Activated CD4-positive, alpha-beta memory T cell treated with anti-CD3 and anti-CD28 coated beads, Interleukin-2, amount 10 ng/mL, durations not matched to agents 7 days and 5 days (primary cell): ENCODE results near the gene ZNF212. TPM values are rescaled to one million over a fixed set of nuclear protein-coding genes. Genes with fewer than 3 reads are reported as not detected.
A peak's percentile ranks its signal among the peaks of the same experiment; 100 is the strongest.

Source experiments
- CTCF ChIA-PET: fragments of 350-600 bp; sonication (Branson Sonifier 250); formaldehyde crosslinking; loops from one replicate; lab custom pipeline; 2021; ENCODE audit warnings: antibody characterized with exemption, inconsistent platforms; lab: Charles Lee
- POLR2A ChIA-PET: fragments of 350-600 bp; sonication (Branson Sonifier 250); formaldehyde crosslinking; loops from one replicate; lab custom pipeline; 2021; ENCODE audit warnings: antibody characterized with exemption; lab: Charles Lee
- DNase-seq: peaks from one replicate; pipeline ENCODE4 v3.0.0-alpha.2; 2020
- H3K27ac Mint-ChIP-seq: one replicate; pipeline ENCODE4 v1.8.0; 2021; ENCODE audit warnings: mild to moderate bottlenecking, mixed read lengths
- H3K27me3 Mint-ChIP-seq: one replicate; pipeline ENCODE4 v1.8.0; 2021; ENCODE audit warnings: mixed read lengths
- H3K36me3 Mint-ChIP-seq: one replicate; pipeline ENCODE4 v1.8.0; 2021; ENCODE audit warnings: low read depth, mixed read lengths
- H3K4me1 Mint-ChIP-seq: one replicate; pipeline ENCODE4 v1.8.0; 2021; ENCODE audit warnings: mixed read lengths
- H3K4me3 Mint-ChIP-seq: one replicate; pipeline ENCODE4 v1.8.0; 2021; ENCODE audit warnings: mild to moderate bottlenecking, mixed read lengths
- H3K9me3 Mint-ChIP-seq: one replicate; pipeline ENCODE4 v1.8.0; 2021; ENCODE audit warnings: mixed read lengths
- total RNA-seq, 2 experiments: library from RNA; stranded (reverse); gene quantifications; one replicate each; pipeline ENCODE4 v1.2.3, GENCODE V29; 2021

ZNF212 gene
- 10 to 100 TPM; 13.5 to 14.5 TPM for total RNA-seq

- Mint-ChIP-seq H3K4me1 (peaks cover 41% of the 10 kb centered on the region), H3K4me3 (peak within 1 kb of the TSS; percentile 87), H3K36me3 (peaks cover 7% of the 10 kb centered on the region), H3K27me3 (no peaks in the 10 kb centered on the region), H3K27ac (peak within 1 kb of the TSS; percentile 80), H3K9me3 (peaks cover 2% of the 10 kb centered on the region)
- POLR2A ChIA-PET = interaction anchor here (0.6 to 1.8 kb wide), 6 partner anchors 10 to 381 kb away, joined by 3 to 9 read pairs (median 4); partner anchors contain the start of gene ZNF282
- DNase-seq = peak; percentile 90
- CTCF ChIA-PET = interaction anchor here (0.9 to 1.7 kb wide), 6 partner anchors 22 to 234 kb away, joined by 3 to 6 read pairs (median 4); partner anchors contain the start of genes ZNF398 and ZNF783
Measured at GRCh38 chr7:149239345-149240143, at the start of gene ZNF212. TSS of gene ZNF212 (plus strand) at chr7:149239651. CDS start at chr7:149239779, 128 bp downstream.

- peaks cover 24% of the 10 kb centered on the region for H3K4me1 Mint-ChIP-seq
- DNase-seq = no peak
- peak overlapping the region; percentile 82 for H3K27ac Mint-ChIP-seq
- H3K36me3 Mint-ChIP-seq = peaks cover 7% of the 10 kb centered on the region
- ChIA-PET POLR2A (interaction anchor here (0.8 to 1.9 kb wide), 3 partner anchors 11 to 70 kb away, joined by 3 to 7 read pairs (median 3); partner anchors contain the start of gene ZNF783), CTCF (no interaction called here)
- H3K4me3 Mint-ChIP-seq = peak overlapping the region; percentile 72
- H3K27me3 Mint-ChIP-seq = no peaks in the 10 kb centered on the region
- H3K9me3 Mint-ChIP-seq = no peaks in the 10 kb centered on the region
Measured at GRCh38 chr7:149191851-149192250, 47.6 kb upstream of the ZNF212 start.

- Mint-ChIP-seq H3K4me1 (peaks cover 53% of the 10 kb centered on the region), H3K27me3 (no peaks in the 10 kb centered on the region), H3K36me3 (peaks cover 35% of the 10 kb centered on the region), H3K4me3 (peak overlapping the region; percentile 83), H3K9me3 (no peaks in the 10 kb centered on the region), H3K27ac (peak overlapping the region; percentile 7)
- ChIA-PET POLR2A (interaction anchor here (0.5 to 4.2 kb wide), 15 partner anchors 9 to 430 kb away, joined by 3 to 45 read pairs (median 6); partner anchors contain the start of genes ZNF212, ZNF398, ZNF425 and ZNF783), CTCF (interaction anchor here (0.7 to 2.1 kb wide), 22 partner anchors 8 to 430 kb away, joined by 3 to 27 read pairs (median 4); partner anchors contain the start of genes ZNF398, ZNF425 and ZNF783)
- no peak for DNase-seq
Measured at GRCh38 chr7:149194799-149195179, 44.7 kb upstream of the ZNF212 start.

DNA sequence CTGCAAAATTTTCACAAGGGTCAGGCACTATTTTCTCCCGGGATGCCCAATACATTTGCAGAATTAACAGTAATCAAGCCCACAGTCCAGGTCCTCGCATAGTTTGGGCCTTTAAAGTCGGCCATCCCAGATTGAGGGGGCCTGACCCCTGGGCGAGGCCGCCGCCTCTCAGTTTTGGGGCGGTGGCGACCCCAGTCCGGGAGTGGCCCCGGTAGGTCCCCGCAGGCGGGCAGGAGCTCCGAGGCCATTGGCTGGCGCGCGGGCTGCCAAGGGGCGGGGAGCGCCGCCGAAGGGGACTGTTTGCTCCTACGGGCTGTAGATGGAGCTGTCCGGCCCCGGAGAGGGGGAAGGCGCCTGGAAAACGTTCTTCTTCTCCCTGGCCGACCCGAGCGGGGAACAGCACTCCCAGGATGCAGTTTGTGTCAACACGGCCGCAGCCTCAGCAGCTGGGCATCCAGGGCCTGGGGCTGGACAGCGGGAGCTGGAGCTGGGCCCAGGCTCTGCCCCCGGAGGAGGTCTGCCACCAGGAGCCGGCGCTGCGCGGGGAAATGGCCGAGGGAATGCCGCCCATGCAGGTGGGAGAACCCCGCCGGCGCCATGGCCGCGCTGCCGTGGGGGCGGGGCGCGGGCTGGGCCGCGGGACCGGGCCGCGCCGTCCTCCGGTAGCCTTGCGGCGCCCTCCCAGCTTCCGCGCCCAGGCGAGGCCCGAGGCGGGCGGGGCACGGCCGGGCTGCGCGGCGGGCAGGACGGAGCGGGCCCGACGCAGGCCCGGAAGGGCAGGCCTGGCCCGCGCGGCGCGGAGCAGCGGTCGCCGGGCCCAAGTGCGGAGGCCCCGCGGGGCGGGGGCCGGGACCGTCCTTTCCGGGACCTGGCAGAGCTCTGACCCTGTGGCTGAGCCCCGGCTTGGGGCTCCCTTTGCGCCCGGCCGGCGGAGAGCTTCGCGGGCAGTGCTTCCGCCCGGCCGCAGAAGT lies 44.0 kb upstream of the ZNF212 start, which contains the start of gene ZNF282:
ZNF282 (plus strand) TSS at position 367 of the 971 bp plus-strand sequence; CDS start at position 411, 44 bp downstream.
- Mint-ChIP-seq H3K4me1 (peaks cover 57% of the 10 kb centered on the region), H3K9me3 (no peaks in the 10 kb centered on the region), H3K27me3 (no peaks in the 10 kb centered on the region), H3K27ac (peak within 1 kb of the TSS; percentile 94), H3K36me3 (peaks cover 41% of the 10 kb centered on the region), H3K4me3 (peak within 1 kb of the TSS; percentile 96)
- POLR2A ChIA-PET = interaction anchor here (0.5 to 4.2 kb wide), 22 partner anchors 8 to 676 kb away, joined by 3 to 45 read pairs (median 4); partner anchors contain the start of genes ZNF212, ZNF398, ZNF425 and ZNF783
- DNase-seq = peak; percentile 81
- CTCF ChIA-PET = interaction anchor here (0.7 to 2.1 kb wide), 25 partner anchors 9 to 429 kb away, joined by 3 to 27 read pairs (median 4); partner anchors contain the start of genes ZNF398, ZNF425 and ZNF783

- Mint-ChIP-seq H3K4me1 (peaks cover 57% of the 10 kb centered on the region), H3K4me3 (peak overlapping the region; percentile 96), H3K27ac (peak overlapping the region; percentile 94), H3K9me3 (no peaks in the 10 kb centered on the region), H3K36me3 (peaks cover 47% of the 10 kb centered on the region), H3K27me3 (no peaks in the 10 kb centered on the region)
- no peak for DNase-seq
- ChIA-PET CTCF (interaction anchor here (0.8 to 2.1 kb wide), 13 partner anchors 8 to 226 kb away, joined by 3 to 27 read pairs (median 6); partner anchors contain the start of genes ZNF398, ZNF425 and ZNF783), POLR2A (interaction anchor here (0.7 to 4.2 kb wide), 18 partner anchors 8 to 675 kb away, joined by 3 to 45 read pairs (median 5); partner anchors contain the start of genes ZNF212, ZNF398, ZNF425 and ZNF783)
Measured at GRCh38 chr7:149196151-149196704, 43.2 kb upstream of the ZNF212 start.

GRCh38 chr7:149196705-149197171 lies 42.7 kb upstream of the ZNF212 start:
- H3K9me3 Mint-ChIP-seq = no peaks in the 10 kb centered on the region
- ChIA-PET POLR2A (interaction anchor here (1.0 to 4.2 kb wide), 7 partner anchors 14 to 214 kb away, joined by 3 to 45 read pairs (median 12); partner anchors contain the start of genes ZNF398, ZNF425 and ZNF783), CTCF (interaction anchor here (2.1 kb wide), 1 partner anchor 10 kb away, joined by 13 read pairs; no protein-coding TSS in a partner anchor)
- H3K27me3 Mint-ChIP-seq = no peaks in the 10 kb centered on the region
- DNase-seq = peak; percentile 30
- peaks cover 51% of the 10 kb centered on the region for H3K36me3 Mint-ChIP-seq
- H3K4me1 Mint-ChIP-seq = peaks cover 57% of the 10 kb centered on the region
- H3K4me3 Mint-ChIP-seq = peak overlapping the region; percentile 96
- H3K27ac Mint-ChIP-seq = peak overlapping the region; percentile 94

- H3K27me3 Mint-ChIP-seq = no peaks in the 10 kb centered on the region
- peaks cover 60% of the 10 kb centered on the region for H3K4me1 Mint-ChIP-seq
- peaks cover 56% of the 10 kb centered on the region for H3K36me3 Mint-ChIP-seq
- ChIA-PET CTCF (no interaction called here), POLR2A (interaction anchor here (1.1 to 4.2 kb wide), 4 partner anchors 13 to 71 kb away, joined by 3 to 45 read pairs (median 18); partner anchors contain the start of genes ZNF398 and ZNF425)
- peak overlapping the region; percentile 94 for H3K27ac Mint-ChIP-seq
- H3K4me3 Mint-ChIP-seq = peak overlapping the region; percentile 96
- no peaks in the 10 kb centered on the region for H3K9me3 Mint-ChIP-seq
- DNase-seq = no peak
Measured at GRCh38 chr7:149197675-149198074, 41.8 kb upstream of the ZNF212 start.

DNA sequence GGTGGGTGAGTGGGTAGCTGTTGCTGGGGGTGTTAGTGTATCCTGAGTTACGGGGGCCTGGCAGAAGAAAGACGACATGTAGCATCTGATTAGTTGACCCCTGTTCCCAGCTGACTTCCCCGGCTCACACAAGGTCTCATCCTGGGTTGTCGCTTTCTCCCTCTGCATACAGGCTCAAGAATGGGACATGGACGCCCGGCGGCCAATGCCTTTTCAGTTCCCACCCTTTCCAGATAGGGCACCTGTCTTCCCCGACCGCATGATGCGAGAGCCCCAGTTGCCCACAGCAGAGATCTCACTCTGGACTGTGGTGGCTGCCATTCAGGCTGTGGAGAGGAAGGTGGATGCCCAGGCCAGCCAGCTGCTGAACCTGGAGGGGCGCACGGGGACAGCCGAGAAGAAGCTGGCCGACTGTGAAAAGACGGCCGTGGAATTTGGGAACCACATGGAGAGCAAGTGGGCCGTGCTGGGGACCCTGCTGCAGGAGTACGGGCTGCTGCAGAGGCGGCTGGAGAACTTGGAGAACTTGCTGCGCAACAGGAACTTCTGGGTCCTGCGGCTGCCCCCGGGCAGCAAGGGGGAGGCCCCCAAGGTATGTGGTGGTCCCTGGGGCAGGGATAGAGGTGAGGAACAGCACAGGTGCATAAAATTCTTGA lies 41.2 kb upstream of the ZNF212 start:
- peak overlapping the region; percentile 94 for H3K27ac Mint-ChIP-seq
- H3K27me3 Mint-ChIP-seq = no peaks in the 10 kb centered on the region
- DNase-seq = no peak
- peaks cover 62% of the 10 kb centered on the region for H3K36me3 Mint-ChIP-seq
- H3K4me1 Mint-ChIP-seq = peaks cover 65% of the 10 kb centered on the region
- H3K4me3 Mint-ChIP-seq = peak overlapping the region; percentile 96
- ChIA-PET POLR2A (interaction anchor here (1.1 to 4.2 kb wide), 3 partner anchors 50 to 72 kb away, joined by 3 to 45 read pairs (median 4); partner anchors contain the start of genes ZNF398 and ZNF425), CTCF (no interaction called here)
- H3K9me3 Mint-ChIP-seq = no peaks in the 10 kb centered on the region

DNA sequence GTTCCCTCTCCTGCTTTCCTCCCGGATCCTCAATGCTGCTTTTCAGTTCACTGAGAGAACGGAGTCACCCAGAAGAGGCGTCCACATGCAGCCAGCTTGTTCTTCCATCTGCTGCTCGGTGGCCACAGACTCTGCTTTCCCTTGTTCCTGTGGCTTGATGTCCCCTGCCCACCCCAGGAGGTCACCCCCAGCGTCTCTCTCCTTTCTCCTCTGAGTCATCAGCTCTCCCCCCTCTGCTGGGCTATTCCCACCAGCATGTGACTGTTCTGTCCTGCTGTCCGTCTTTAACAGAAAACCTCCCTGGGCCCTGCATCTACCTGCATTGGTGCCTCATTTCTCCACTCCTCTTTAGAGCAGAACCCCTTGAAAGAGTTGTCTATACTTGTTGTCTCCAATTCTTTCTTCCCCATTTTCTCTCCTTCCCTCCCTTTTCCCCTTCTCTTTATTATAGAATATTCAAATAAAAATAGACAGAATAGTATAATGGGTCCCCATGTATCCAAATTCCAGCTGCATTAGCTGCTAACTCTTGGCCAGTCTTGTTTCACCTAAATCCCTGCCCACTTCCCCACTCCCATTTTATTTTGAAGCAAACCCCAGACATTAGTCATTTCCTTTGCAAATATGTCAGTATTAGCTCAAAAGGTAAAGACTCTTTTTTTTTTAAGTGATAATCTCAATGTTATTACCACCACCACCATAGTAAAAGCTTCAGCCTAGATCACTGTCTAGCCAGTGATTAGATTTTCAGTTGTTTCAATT lies 40.0 kb upstream of the ZNF212 start:
- no peaks in the 10 kb centered on the region for H3K27me3 Mint-ChIP-seq
- no peaks in the 10 kb centered on the region for H3K9me3 Mint-ChIP-seq
- CTCF ChIA-PET = interaction anchor here (0.5 to 0.8 kb wide), 2 partner anchors 10 to 46 kb away, joined by 3 read pairs; no protein-coding TSS in a partner anchor
- no peak for DNase-seq
- peak overlapping the region; percentile 96 for H3K4me3 Mint-ChIP-seq
- peaks cover 73% of the 10 kb centered on the region for H3K36me3 Mint-ChIP-seq
- POLR2A ChIA-PET = interaction anchor here (1.4 to 1.9 kb wide), 2 partner anchors 12 to 52 kb away, joined by 3 to 4 read pairs; partner anchors contain the start of gene ZNF398
- H3K4me1 Mint-ChIP-seq = peaks cover 76% of the 10 kb centered on the region
- H3K27ac Mint-ChIP-seq = peak overlapping the region; percentile 94

DNA sequence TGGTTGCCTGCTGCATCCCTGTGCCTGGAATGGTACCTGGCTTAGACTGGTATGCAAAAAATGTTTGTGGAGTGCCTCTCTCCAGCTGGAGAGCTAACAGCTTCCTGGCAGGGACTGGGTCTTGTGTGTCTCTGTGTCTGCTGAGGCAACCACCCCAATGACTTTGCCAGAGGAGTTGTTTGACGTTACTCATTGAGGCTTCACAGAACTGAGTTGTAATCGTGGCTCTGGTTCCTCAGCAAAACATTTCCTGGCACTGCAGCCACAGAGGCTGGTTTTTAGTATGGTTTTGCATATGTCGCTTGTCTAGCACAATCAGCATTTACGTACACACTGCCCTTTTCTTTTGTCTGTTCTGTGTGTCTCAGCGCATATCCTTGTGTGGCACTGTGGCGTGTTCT lies 36.6 kb upstream of the ZNF212 start:
- ChIA-PET CTCF (interaction anchor here (0.6 to 1.3 kb wide), 2 partner anchors 12 to 55 kb away, joined by 3 to 4 read pairs; partner anchors contain the start of gene ZNF398), POLR2A (interaction anchor here (0.5 to 1.8 kb wide), 3 partner anchors 10 to 56 kb away, joined by 3 to 7 read pairs (median 4); partner anchors contain the start of gene ZNF398)
- Mint-ChIP-seq H3K9me3 (peaks cover 4% of the 10 kb centered on the region), H3K36me3 (peaks cover 86% of the 10 kb centered on the region), H3K4me1 (peaks cover 87% of the 10 kb centered on the region), H3K4me3 (peak overlapping the region; percentile 52), H3K27ac (peak overlapping the region; percentile 98), H3K27me3 (no peaks in the 10 kb centered on the region)
- DNase-seq = peak; percentile 81
